ENCODE measurements around the gene ABCF1. TPM values are rescaled to one million over a fixed set of nuclear protein-coding genes. Genes with fewer than 3 reads are reported as not detected.

The ABCF1 gene
- total RNA-seq, 1 donor, result 37.3 TPM

DNA sequence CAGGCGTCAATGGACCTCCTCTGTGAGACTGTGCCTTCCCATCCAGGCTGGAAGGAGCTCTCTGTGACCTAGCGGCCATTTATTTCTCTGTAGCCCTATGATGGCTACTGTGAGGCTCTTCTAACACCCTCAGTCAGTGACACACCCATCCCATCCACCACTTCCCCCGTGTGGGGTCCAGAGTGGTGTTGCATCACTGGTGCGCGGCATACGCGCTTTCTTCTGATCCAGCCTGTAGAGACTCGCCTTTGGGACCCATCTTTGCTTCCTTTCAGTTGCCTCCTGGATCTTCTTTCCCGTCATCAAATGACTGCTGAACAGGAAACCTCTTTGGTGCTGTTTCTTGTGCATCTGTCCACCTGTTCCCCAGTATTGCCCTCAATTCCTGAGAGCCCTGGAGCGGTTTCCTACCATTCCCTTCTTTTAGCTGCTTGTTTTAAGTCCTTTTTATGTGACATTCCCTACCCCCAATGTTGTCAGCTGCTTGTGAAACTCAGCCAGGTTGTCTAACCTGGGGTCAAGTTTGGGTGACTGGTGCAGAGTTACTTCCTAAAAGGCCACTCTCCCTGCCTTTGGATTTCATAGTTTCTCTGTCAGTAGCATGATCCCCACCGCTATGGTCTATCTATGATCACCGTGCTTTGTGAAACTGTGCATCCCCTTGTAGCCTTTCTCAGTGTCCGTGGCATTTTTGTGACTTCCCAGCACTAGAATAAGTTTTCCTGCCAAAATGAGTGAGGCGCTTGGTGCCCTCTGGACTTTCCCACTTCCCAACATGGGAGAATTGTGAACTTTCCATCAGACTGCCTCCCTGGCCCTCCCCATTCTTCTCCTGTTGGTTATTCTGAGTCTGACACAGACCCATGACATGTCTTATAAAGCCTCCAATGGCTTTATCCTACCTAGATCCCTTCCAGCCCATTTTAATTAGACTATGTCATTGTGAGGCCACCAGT, 8.5 kb upstream of the ABCF1 start:
- H3K27me3 ChIP-seq (ENCODE audit: insufficient read depth, low read length), result no peaks in the 10 kb centered on the region
- peaks cover 4% of the 10 kb centered on the region for H4K20me1 ChIP-seq (ENCODE audit: insufficient read depth, low read length)
- H3K27ac ChIP-seq (ENCODE audit: low read depth, low read length), result no peak overlapping the region
- DNase-seq (ENCODE audit: insufficient read length, low spot score, missing footprints), result peak; percentile 21
- peaks cover 7% of the 10 kb centered on the region for H3K4me1 ChIP-seq (ENCODE audit: insufficient read depth, low read length)
- H2AFZ ChIP-seq (ENCODE audit: low read length), result no peak overlapping the region
- no peak overlapping the region for H3K4me3 ChIP-seq (ENCODE audit: insufficient read depth, low read length)
- no peak overlapping the region for H3K4me2 ChIP-seq (ENCODE audit: insufficient read depth, low read length)
- no peaks in the 10 kb centered on the region for H3K9me3 ChIP-seq (ENCODE audit: low read depth, low read length)
- H3K79me2 ChIP-seq (ENCODE audit: insufficient read depth, low read length), result peaks cover 15% of the 10 kb centered on the region
- peaks cover 23% of the 10 kb centered on the region for H3K36me3 ChIP-seq (ENCODE audit: insufficient read depth, low read length)
- TF ChIP-seq, protein P1, sequence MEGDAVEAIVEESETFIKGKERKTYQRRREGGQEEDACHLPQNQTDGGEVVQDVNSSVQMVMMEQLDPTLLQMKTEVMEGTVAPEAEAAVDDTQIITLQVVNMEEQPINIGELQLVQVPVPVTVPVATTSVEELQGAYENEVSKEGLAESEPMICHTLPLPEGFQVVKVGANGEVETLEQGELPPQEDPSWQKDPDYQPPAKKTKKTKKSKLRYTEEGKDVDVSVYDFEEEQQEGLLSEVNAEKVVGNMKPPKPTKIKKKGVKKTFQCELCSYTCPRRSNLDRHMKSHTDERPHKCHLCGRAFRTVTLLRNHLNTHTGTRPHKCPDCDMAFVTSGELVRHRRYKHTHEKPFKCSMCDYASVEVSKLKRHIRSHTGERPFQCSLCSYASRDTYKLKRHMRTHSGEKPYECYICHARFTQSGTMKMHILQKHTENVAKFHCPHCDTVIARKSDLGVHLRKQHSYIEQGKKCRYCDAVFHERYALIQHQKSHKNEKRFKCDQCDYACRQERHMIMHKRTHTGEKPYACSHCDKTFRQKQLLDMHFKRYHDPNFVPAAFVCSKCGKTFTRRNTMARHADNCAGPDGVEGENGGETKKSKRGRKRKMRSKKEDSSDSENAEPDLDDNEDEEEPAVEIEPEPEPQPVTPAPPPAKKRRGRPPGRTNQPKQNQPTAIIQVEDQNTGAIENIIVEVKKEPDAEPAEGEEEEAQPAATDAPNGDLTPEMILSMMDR (IDR thresholded peaks at IDR 0.05; ENCODE audit: extremely low read depth, low read depth, low read length), result no peak

DNA sequence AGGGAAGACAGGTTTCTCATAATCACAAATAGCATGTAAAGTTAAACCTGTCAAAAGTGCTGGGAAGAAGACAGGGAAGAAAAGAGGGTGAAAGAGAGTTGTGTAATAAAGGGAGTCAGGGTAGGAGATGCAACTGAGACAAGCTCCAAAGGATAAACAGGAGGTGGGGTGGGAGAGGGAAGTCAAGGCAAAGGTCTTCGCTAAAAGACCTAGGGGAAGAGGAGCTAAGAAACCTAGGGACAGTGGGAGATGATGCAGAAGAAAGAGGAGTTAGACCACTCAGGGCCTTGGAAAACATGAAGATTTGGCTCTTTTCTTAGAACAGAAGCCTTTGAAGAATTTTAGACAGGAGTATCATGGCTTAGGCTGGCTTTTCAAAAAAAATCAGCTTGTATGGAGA, 7.1 kb upstream of the ABCF1 start:
- no peak overlapping the region for H2AFZ ChIP-seq (ENCODE audit: low read length)
- H3K4me1 ChIP-seq (ENCODE audit: insufficient read depth, low read length), result no peaks in the 10 kb centered on the region
- H3K9me3 ChIP-seq (ENCODE audit: low read depth, low read length), result no peaks in the 10 kb centered on the region
- DNase-seq (ENCODE audit: insufficient read length, low spot score, missing footprints), result peak; percentile 51
- no peak overlapping the region for H3K27ac ChIP-seq (ENCODE audit: low read depth, low read length)
- H3K27me3 ChIP-seq (ENCODE audit: insufficient read depth, low read length), result no peaks in the 10 kb centered on the region
- H3K4me3 ChIP-seq (ENCODE audit: insufficient read depth, low read length), result no peak overlapping the region
- peaks cover 3% of the 10 kb centered on the region for H3K79me2 ChIP-seq (ENCODE audit: insufficient read depth, low read length)
- no peak overlapping the region for H3K4me2 ChIP-seq (ENCODE audit: insufficient read depth, low read length)
- no peaks in the 10 kb centered on the region for H4K20me1 ChIP-seq (ENCODE audit: insufficient read depth, low read length)
- TF ChIP-seq, protein P1 (IDR thresholded peaks at IDR 0.05; ENCODE audit: extremely low read depth, low read depth, low read length), result no peak
- H3K36me3 ChIP-seq (ENCODE audit: insufficient read depth, low read length), result peaks cover 16% of the 10 kb centered on the region

DNA sequence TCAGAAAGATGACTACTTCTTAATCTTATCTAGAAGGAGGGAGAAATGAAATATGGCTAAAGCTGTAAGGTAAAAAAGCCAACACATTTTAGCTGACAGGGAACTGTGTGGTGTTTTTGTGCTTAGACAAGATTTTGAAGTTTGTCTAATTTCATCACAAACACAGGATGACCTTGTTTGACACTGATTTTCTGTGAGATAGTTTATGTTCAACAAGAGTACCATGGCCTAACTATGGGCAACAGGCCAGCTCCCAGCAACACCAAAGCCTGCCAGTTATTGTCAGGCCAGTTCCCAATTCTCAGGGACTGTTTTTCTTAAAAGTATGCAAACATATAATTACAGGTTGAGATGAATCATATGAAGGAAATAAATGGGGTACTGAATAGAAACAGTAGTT, 5.5 kb upstream of the ABCF1 start:
- peak; percentile 32 for DNase-seq (ENCODE audit: insufficient read length, low spot score, missing footprints)
- Histone ChIP-seq H3K4me2 (ENCODE audit: insufficient read depth, low read length) (no peak overlapping the region), H3K79me2 (ENCODE audit: insufficient read depth, low read length) (no peaks in the 10 kb centered on the region), H3K9me3 (ENCODE audit: low read depth, low read length) (no peaks in the 10 kb centered on the region), H3K27me3 (ENCODE audit: insufficient read depth, low read length) (no peaks in the 10 kb centered on the region), H2AFZ (ENCODE audit: low read length) (no peak overlapping the region), H3K4me3 (ENCODE audit: insufficient read depth, low read length) (no peak overlapping the region), H4K20me1 (ENCODE audit: insufficient read depth, low read length) (no peaks in the 10 kb centered on the region), H3K4me1 (ENCODE audit: insufficient read depth, low read length) (peaks cover 8% of the 10 kb centered on the region), H3K36me3 (ENCODE audit: insufficient read depth, low read length) (peaks cover 16% of the 10 kb centered on the region), H3K27ac (ENCODE audit: low read depth, low read length) (no peak overlapping the region)
- TF ChIP-seq, protein P1 (IDR thresholded peaks at IDR 0.05; ENCODE audit: extremely low read depth, low read depth, low read length), result no peak

DNA sequence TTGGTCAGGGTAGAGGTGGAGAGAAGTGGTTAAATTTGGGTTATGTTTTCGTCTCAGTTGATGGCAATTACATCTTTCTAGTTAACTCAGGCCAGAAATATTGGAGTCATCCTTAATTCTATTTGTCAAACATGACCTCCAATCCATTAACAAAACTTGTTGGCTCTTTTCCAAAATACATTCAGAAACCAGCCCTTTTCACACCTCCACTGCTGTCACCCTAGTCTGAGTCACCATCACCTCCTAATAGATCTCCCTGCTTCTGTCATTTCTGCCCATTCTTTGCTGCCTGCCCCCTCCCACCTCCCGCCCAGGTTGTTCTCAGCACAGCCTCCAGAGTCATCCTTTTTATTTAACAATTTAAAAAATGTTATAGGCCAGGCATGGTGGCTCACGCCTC, 3.0 kb upstream of the ABCF1 start:
- Histone ChIP-seq H4K20me1 (ENCODE audit: insufficient read depth, low read length) (peaks cover 20% of the 10 kb centered on the region), H3K4me1 (ENCODE audit: insufficient read depth, low read length) (peaks cover 23% of the 10 kb centered on the region), H3K9me3 (ENCODE audit: low read depth, low read length) (no peaks in the 10 kb centered on the region), H3K27ac (ENCODE audit: low read depth, low read length) (no peak overlapping the region), H3K79me2 (ENCODE audit: insufficient read depth, low read length) (peaks cover 20% of the 10 kb centered on the region), H3K4me3 (ENCODE audit: insufficient read depth, low read length) (no peak overlapping the region), H2AFZ (ENCODE audit: low read length) (no peak overlapping the region), H3K27me3 (ENCODE audit: insufficient read depth, low read length) (no peaks in the 10 kb centered on the region), H3K36me3 (ENCODE audit: insufficient read depth, low read length) (no peaks in the 10 kb centered on the region), H3K4me2 (ENCODE audit: insufficient read depth, low read length) (no peak overlapping the region)
- TF ChIP-seq, protein P1 (IDR thresholded peaks at IDR 0.05; ENCODE audit: extremely low read depth, low read depth, low read length), result no peak
- no peak for DNase-seq (ENCODE audit: insufficient read length, low spot score, missing footprints)
